Measurements from ENCODE around the gene IGIP. TPM values are rescaled to one million over a fixed set of nuclear protein-coding genes. Genes with fewer than 3 reads are reported as not detected.

Gene IGIP
- total RNA-seq, 4 donors from 2014 or later, result 2.9 to 12.4 (median 6.5) TPM

DNA sequence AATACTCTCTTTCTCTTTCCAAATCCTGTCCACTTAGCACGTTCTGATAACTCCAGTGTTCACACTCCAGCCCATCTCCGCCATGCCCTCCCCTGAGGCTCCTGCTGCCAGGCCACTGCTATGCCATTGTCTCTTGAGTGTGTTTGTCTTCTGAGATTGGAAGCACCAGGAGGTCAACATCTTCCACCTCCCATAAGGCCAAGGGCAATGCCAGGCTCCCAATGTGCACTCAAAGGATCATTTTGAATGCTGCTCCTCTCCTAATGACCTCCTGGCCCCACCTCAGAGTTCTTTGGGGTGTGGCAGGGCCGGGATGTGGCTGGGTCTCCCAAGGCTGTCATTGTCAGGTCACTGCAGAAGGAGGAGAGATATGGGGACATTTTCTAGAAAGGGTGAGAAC, 19.5 kb downstream of the IGIP start:
- 68 to 89% methylated on average over 2 to 3 of the region's 3 CpGs for WGBS, 2 donors
- Histone ChIP-seq H3K4me1 (peaks cover 15 to 39% (median 34%) of the 10 kb centered on the region in 3 donors), H3K36me3 (no peaks in the 10 kb centered on the region), H3K27ac (no peak overlapping the region), H3K9me3 (no peaks in the 10 kb centered on the region), H3K27me3 (peaks cover 0 to 13% (median 0%) of the 10 kb centered on the region in 4 donors), H3K4me3 (peak overlapping the region in 1 of 4 donors; percentile 70)
- TF ChIP-seq, protein P1, sequence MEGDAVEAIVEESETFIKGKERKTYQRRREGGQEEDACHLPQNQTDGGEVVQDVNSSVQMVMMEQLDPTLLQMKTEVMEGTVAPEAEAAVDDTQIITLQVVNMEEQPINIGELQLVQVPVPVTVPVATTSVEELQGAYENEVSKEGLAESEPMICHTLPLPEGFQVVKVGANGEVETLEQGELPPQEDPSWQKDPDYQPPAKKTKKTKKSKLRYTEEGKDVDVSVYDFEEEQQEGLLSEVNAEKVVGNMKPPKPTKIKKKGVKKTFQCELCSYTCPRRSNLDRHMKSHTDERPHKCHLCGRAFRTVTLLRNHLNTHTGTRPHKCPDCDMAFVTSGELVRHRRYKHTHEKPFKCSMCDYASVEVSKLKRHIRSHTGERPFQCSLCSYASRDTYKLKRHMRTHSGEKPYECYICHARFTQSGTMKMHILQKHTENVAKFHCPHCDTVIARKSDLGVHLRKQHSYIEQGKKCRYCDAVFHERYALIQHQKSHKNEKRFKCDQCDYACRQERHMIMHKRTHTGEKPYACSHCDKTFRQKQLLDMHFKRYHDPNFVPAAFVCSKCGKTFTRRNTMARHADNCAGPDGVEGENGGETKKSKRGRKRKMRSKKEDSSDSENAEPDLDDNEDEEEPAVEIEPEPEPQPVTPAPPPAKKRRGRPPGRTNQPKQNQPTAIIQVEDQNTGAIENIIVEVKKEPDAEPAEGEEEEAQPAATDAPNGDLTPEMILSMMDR (IDR thresholded peaks at IDR 0.05), result no peak
- no peak for TF ChIP-seq POLR2A (IDR thresholded peaks at IDR 0.05)
- intact Hi-C loops (cut with DNase I), result no loop called here
- DNase-seq, result no peak

DNA sequence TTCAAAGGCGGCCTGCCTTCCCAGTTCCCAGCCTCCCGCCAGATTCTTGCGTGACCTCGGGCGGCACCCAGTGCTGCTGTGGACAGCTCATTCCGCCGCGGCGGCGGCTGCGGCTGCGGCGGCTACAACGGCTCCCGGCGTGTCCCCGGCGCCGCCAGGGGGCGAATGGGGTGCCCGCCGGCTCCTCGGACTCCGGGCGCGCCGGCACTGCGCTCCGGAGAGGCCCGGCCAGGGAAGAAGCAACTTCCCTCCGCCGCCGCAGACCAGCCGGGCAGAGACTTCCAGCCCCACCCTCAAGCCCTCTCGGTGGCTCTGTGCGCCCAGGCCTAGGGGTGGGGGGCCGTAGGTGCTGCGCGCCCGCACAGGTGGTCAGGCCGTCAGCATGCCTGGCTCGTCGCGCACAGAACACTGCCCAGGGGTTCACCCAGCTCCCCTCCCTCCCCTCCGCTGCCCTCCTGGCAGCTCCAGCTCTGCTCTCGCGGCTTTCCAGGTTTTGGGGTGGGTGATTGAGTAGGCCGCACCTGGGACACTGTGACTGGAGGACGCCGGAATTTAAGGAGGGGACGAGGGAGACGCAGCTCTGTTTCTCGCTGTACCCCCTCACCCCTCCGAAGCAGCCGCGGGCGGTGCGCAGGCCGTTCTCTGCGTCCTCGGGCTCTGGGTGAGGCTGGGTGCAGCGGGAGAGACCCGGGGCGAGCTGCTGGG, 20.2 kb downstream of the IGIP start:
- Histone ChIP-seq H3K9me3 (no peaks in the 10 kb centered on the region), H3K27me3 (peaks cover 0 to 13% (median 0%) of the 10 kb centered on the region in 4 donors), H3K4me1 (peaks cover 15 to 31% (median 27%) of the 10 kb centered on the region in 3 donors), H3K27ac (peak overlapping the region in 1 of 4 donors; percentile 30), H3K4me3 (peak overlapping the region; percentile 20 to 70 (median 50)), H3K36me3 (no peaks in the 10 kb centered on the region)
- WGBS, 2 donors, result 24 to 30% methylated on average over 5 to 16 of the region's 64 CpGs
- TF ChIP-seq, protein P1 (IDR thresholded peaks at IDR 0.05), result peak; percentile 55 to 83 (median 70)
- TF ChIP-seq POLR2A (IDR thresholded peaks at IDR 0.05), result no peak
- no peak for DNase-seq
- intact Hi-C loops (cut with DNase I), result no loop called here

DNA sequence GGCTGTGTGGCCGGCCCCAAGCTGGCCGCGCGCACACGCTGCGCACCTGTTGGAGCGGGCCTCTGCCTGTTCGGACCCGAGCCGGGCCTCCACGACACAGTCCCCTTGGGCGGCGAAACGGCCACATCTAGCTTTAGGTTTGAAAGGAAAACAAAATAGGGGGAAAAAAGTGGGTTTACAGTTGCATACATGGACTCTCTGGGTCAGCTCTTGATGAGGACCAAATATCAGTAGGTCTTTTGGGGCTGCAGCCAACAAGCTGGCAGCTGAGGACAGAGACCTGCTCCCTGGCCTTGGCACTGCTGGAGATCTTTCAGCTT, 20.7 kb downstream of the IGIP start:
- H3K4me3 ChIP-seq, result peak overlapping the region; percentile 20 to 70 (median 50)
- no peaks in the 10 kb centered on the region for H3K36me3 ChIP-seq
- H3K27me3 ChIP-seq, result peaks cover 0 to 13% (median 0%) of the 10 kb centered on the region in 4 donors
- no peak for TF ChIP-seq POLR2A (IDR thresholded peaks at IDR 0.05)
- TF ChIP-seq, protein P1 (IDR thresholded peaks at IDR 0.05), result no peak
- intact Hi-C loops (cut with DNase I), result no loop called here
- peaks cover 13 to 26% (median 23%) of the 10 kb centered on the region in 3 donors for H3K4me1 ChIP-seq
- 31 to 32% methylated on average over 14 of the region's 14 CpGs for WGBS, 2 donors
- no peaks in the 10 kb centered on the region for H3K9me3 ChIP-seq
- H3K27ac ChIP-seq, result no peak overlapping the region
- no peak for DNase-seq

DNA sequence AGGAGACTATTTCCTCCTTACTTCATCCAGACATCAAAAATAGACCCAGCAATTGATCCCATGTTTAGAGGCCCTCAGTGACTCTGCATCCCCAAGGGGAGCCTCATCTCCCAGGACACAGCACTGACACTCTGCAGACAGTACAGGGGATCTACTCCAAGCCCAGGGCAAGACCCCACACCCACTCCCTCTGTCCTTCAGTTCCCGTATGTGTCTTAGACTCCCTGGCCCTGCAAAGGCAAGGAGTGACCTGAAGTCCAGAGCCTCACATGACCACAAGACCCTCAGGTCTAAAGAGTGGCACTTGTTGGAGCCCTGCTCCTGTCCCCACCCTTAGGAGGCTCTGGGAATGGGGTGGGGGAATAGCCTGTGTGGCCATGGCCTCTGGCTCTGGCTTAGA, 21.7 kb downstream of the IGIP start:
- H3K27me3 ChIP-seq, result peaks cover 0 to 13% (median 0%) of the 10 kb centered on the region in 4 donors
- H3K4me1 ChIP-seq, result peaks cover 10 to 20% (median 17%) of the 10 kb centered on the region in 3 donors
- H3K9me3 ChIP-seq, result no peaks in the 10 kb centered on the region
- no peak for DNase-seq
- TF ChIP-seq, protein P1 (IDR thresholded peaks at IDR 0.05), result no peak
- TF ChIP-seq POLR2A (IDR thresholded peaks at IDR 0.05), result no peak
- H3K4me3 ChIP-seq, result no peak overlapping the region
- no peak overlapping the region for H3K27ac ChIP-seq
- H3K36me3 ChIP-seq, result no peaks in the 10 kb centered on the region
- intact Hi-C loops (cut with DNase I), result no loop called here
- WGBS, 2 donors, result 100% methylated on average over 1 of the region's 1 CpG; no CpG with 5 or more reads in 1 of the 2 donors

DNA sequence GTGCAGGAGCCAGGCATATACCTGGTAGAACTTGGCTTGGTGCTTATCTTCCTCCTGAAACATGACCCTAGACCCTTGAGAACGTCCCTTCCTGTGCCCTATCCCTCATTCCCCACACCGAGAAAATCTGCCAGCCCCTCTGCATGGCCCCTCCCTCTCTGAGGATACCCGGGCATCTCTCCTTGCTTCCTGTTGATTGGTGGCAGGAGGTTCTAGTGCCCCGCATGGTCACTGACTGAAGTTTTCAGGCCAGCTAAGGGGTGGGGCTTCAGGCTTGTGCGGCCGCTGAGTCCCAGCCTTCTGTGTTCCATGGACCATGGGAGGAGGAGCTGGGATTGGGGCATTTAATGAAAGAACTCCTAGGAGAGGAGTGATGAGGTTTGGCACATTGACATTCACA, 22.8 kb downstream of the IGIP start:
- intact Hi-C loops (cut with DNase I), result no loop called here
- peaks cover 0 to 13% (median 0%) of the 10 kb centered on the region in 4 donors for H3K27me3 ChIP-seq
- no peaks in the 10 kb centered on the region for H3K36me3 ChIP-seq
- no peak overlapping the region for H3K4me3 ChIP-seq
- WGBS, 2 donors, result 68 to 72% methylated on average over 5 to 6 of the region's 6 CpGs
- no peak for TF ChIP-seq POLR2A (IDR thresholded peaks at IDR 0.05)
- TF ChIP-seq, protein P1 (IDR thresholded peaks at IDR 0.05), result no peak
- H3K9me3 ChIP-seq, result no peaks in the 10 kb centered on the region
- no peak for DNase-seq
- no peak overlapping the region for H3K27ac ChIP-seq
- H3K4me1 ChIP-seq, result peaks cover 10 to 20% (median 17%) of the 10 kb centered on the region in 3 donors

All from esophagus squamous epithelium (tissue), 5 donors.